Measurements from ENCODE around the gene SPHK2. TPM values are rescaled to one million over a fixed set of nuclear protein-coding genes. Genes with fewer than 3 reads are reported as not detected.

Gene SPHK2
- polyA plus RNA-seq, 3 donors: 8.5 to 9.4 (median 9.1) TPM

- no peaks in the 10 kb centered on the region for H3K36me3 Mint-ChIP-seq
- no peak overlapping the region for H3K27ac ChIP-seq (ENCODE audit: low read depth in 1 of 2, low read length in 2 of 2)
- WGBS (ENCODE audit: insufficient coverage): 87% methylated on average over 3 of the region's 5 CpGs
- H3K36me3 ChIP-seq (replicated peaks in 1 of 2; ENCODE audit: control insufficient read depth in 1 of 2, insufficient read depth in 2 of 2, low read length in 2 of 2): no peaks in the 10 kb centered on the region
- TF ChIP-seq CTCF (IDR thresholded peaks at IDR 0.05): no peak
- DNase-seq: peak in 1 of 3 donors; percentile 38
- H3K9me3 ChIP-seq (replicated peaks in 1 of 2; ENCODE audit: control insufficient read depth in 1 of 2, insufficient read depth in 1 of 2, low read length in 2 of 2): no peaks in the 10 kb centered on the region
- intact Hi-C loops (cut with micrococcal nuclease): no loop called here
- no peaks in the 10 kb centered on the region for H3K79me2 ChIP-seq (ENCODE audit: insufficient read depth, low read length)
- peaks cover 4 to 9% (median 6%) of the 10 kb centered on the region in 3 donors for H3K27me3 Mint-ChIP-seq (ENCODE audit: low read depth in 3 of 3)
- H3K27ac Mint-ChIP-seq: no peak overlapping the region
- no peak overlapping the region for H3K4me2 ChIP-seq (replicated peaks; ENCODE audit: extremely low read depth, low read length, poor library complexity, severe bottlenecking)
- H3K9me3 Mint-ChIP-seq: no peaks in the 10 kb centered on the region
- H3K4me3 Mint-ChIP-seq: no peak overlapping the region
- H3K4me3 ChIP-seq (replicated peaks in 1 of 3; ENCODE audit: low read depth in 2 of 3, low read length in 3 of 3): no peak overlapping the region
- peaks cover 10 to 12% of the 10 kb centered on the region in 2 donors for H3K4me1 ChIP-seq (ENCODE audit: control insufficient read depth in 1 of 2, insufficient read depth in 2 of 2, low read length in 2 of 2)
- peaks cover 11% of the 10 kb centered on the region for H3K4me1 Mint-ChIP-seq
- no peaks in the 10 kb centered on the region for H4K20me1 ChIP-seq (ENCODE audit: insufficient read depth, low read length)
- no peaks in the 10 kb centered on the region for H3K27me3 ChIP-seq (ENCODE audit: control insufficient read depth in 2 of 2, insufficient read depth in 2 of 2, low read length in 2 of 2)
- H3K9ac ChIP-seq (ENCODE audit: insufficient read depth, low read length, poor library complexity, severe bottlenecking): no peak overlapping the region
- H2AFZ ChIP-seq (ENCODE audit: insufficient read depth, low read depth, low read length, poor library complexity, severe bottlenecking): no peak overlapping the region
These were observed 28.3 kb upstream of the SPHK2 start for GRCh38 chr19:48591021-48591420.

GRCh38 chr19:48595171-48595570 is 24.1 kb upstream of the SPHK2 start:
- Histone ChIP-seq H3K9ac (ENCODE audit: insufficient read depth, low read length, poor library complexity, severe bottlenecking) (no peak overlapping the region), H3K9me3 (replicated peaks in 1 of 2; ENCODE audit: control insufficient read depth in 1 of 2, insufficient read depth in 1 of 2, low read length in 2 of 2) (no peaks in the 10 kb centered on the region), H3K4me1 (ENCODE audit: control insufficient read depth in 1 of 2, insufficient read depth in 2 of 2, low read length in 2 of 2) (no peaks in the 10 kb centered on the region), H2AFZ (ENCODE audit: insufficient read depth, low read depth, low read length, poor library complexity, severe bottlenecking) (no peak overlapping the region), H3K4me2 (replicated peaks; ENCODE audit: extremely low read depth, low read length, poor library complexity, severe bottlenecking) (no peak overlapping the region), H3K36me3 (replicated peaks in 1 of 2; ENCODE audit: control insufficient read depth in 1 of 2, insufficient read depth in 2 of 2, low read length in 2 of 2) (no peaks in the 10 kb centered on the region), H3K79me2 (ENCODE audit: insufficient read depth, low read length) (no peaks in the 10 kb centered on the region), H3K27me3 (ENCODE audit: control insufficient read depth in 2 of 2, insufficient read depth in 2 of 2, low read length in 2 of 2) (no peaks in the 10 kb centered on the region), H3K4me3 (replicated peaks in 1 of 3; ENCODE audit: low read depth in 2 of 3, low read length in 3 of 3) (no peak overlapping the region), H3K27ac (ENCODE audit: low read depth in 1 of 2, low read length in 2 of 2) (no peak overlapping the region), H4K20me1 (ENCODE audit: insufficient read depth, low read length) (no peaks in the 10 kb centered on the region)
- H3K4me3 Mint-ChIP-seq: peak overlapping the region in 1 of 2 donors; percentile 14
- no peak for TF ChIP-seq CTCF (IDR thresholded peaks at IDR 0.05)
- H3K27ac Mint-ChIP-seq: no peak overlapping the region
- 80% methylated on average over 6 of the region's 9 CpGs for WGBS (ENCODE audit: insufficient coverage)
- peaks cover 6 to 14% (median 8%) of the 10 kb centered on the region in 3 donors for H3K27me3 Mint-ChIP-seq (ENCODE audit: low read depth in 3 of 3)
- H3K4me1 Mint-ChIP-seq: no peaks in the 10 kb centered on the region
- no peak for DNase-seq
- no peaks in the 10 kb centered on the region for H3K36me3 Mint-ChIP-seq
- H3K9me3 Mint-ChIP-seq: peaks cover 0 to 2% (median 0%) of the 10 kb centered on the region in 7 donors
- intact Hi-C loops (cut with micrococcal nuclease): no loop called here
